HepG2 (cell line): Measurements from ENCODE around the gene NXT1. TPM values are rescaled to one million over a fixed set of nuclear protein-coding genes. Genes with fewer than 3 reads are reported as not detected.

Experiments used
- FOXM1 ChIP-seq: sonication (generic); formaldehyde crosslinking; IDR thresholded peaks from 2 replicates; pipeline ENCODE4 v1.5.0; 2020; ENCODE audit warnings: missing genetic modification reagents
- GATA4 ChIP-seq: sonication (generic); IDR thresholded peaks from 2 replicates; pipeline ENCODE4 v1.6.1; 2016; ENCODE audit warnings: antibody characterized with exemption, low read depth, borderline replicate concordance
- HDAC2 ChIP-seq: sonication (generic); formaldehyde crosslinking; IDR thresholded peaks from 2 replicates; pipeline ENCODE4 v1.4.0; 2020; ENCODE audit warnings: missing genetic modification reagents
- RXRA ChIP-seq: sonication (generic); formaldehyde crosslinking; IDR thresholded peaks from 2 replicates; pipeline ENCODE4 v1.5.1; 2020; ENCODE audit warnings: missing genetic modification reagents
- SNAI1 ChIP-seq: sonication (generic); formaldehyde crosslinking; IDR thresholded peaks from 2 replicates; pipeline ENCODE4 v1.5.0; 2020; ENCODE audit warnings: mild to moderate bottlenecking, missing genetic modification reagents, borderline replicate concordance
- SOX13 ChIP-seq, 3 experiments: fragments of 450-650 bp in 1 of 3; sonication (generic) in 1 of 3; formaldehyde crosslinking in 1 of 3; IDR thresholded peaks in 2 of 3; conservative IDR thresholded peaks in 1 of 3; 2 replicates each; pipeline versions ENCODE4 v1.5.0 to v1.6.1; 2016 to 2020; ENCODE audit warnings: antibody characterized with exemption in 1 of 3, mild to moderate bottlenecking in 1 of 3, missing compliant biosample characterization in 1 of 3, missing genetic modification reagents in 1 of 3, moderate library complexity in 1 of 3
- TEAD2 ChIP-seq: sonication (generic); formaldehyde crosslinking; IDR thresholded peaks from 2 replicates; pipeline ENCODE4 v1.9.0; 2021; ENCODE audit warnings: missing genetic modification reagents
- ZNF292 ChIP-seq: sonication (generic); formaldehyde crosslinking; IDR thresholded peaks from 2 replicates; pipeline ENCODE4 v1.8.1; 2022; ENCODE audit warnings: mild to moderate bottlenecking, low read depth, missing genetic modification reagents, borderline replicate concordance
- ZNF678 ChIP-seq: sonication (generic); formaldehyde crosslinking; IDR thresholded peaks from 2 replicates; pipeline ENCODE4 v1.4.0; 2020; ENCODE audit warnings: mild to moderate bottlenecking, missing genetic modification reagents
- ZNF709 ChIP-seq: sonication (generic); formaldehyde crosslinking; IDR thresholded peaks from 2 replicates; pipeline ENCODE4 v1.5.0; 2020; ENCODE audit warnings: mild to moderate bottlenecking, missing genetic modification reagents
- ZNF850 ChIP-seq: sonication (generic); formaldehyde crosslinking; conservative IDR thresholded peaks from 2 replicates; pipeline ENCODE4 v1.9.0; 2021; ENCODE audit warnings: mild to moderate bottlenecking, missing genetic modification reagents
- polyA plus RNA-seq, 8 experiments: library from polyadenylated mRNA; depleted of rRNA in 3 of 8; stranded (reverse) in 7 of 8; unstranded in 1 of 8; fragments of >200 nt; fragmentation: Illumina TruSeq in 4 of 8; extraction: Trizol in 4 of 8; gene quantifications; 2 replicates each; pipeline versions ENCODE4 v1.2.1 to v1.2.3, GENCODE V29; 2011 to 2016; ENCODE audit warnings: low read depth in 4 of 8, missing spikeins in 1 of 8, mixed read lengths in 1 of 8; ENCODE audit not compliant: insufficient read depth in 1 of 8
- total RNA-seq, 5 experiments: library from RNA; depleted of rRNA; stranded (reverse); fragments of >200 nt; fragmentation: Illumina TruSeq; extraction: Trizol; gene quantifications; 2 replicates each; pipeline ENCODE4 v1.2.3, GENCODE V29; 2016; ENCODE audit warnings: low read depth in 1 of 5
- TF ChIP-seq, protein P1 (sequence below): IDR thresholded peaks from 2 replicates; pipeline ENCODE4 v1.6.1; 2012; ENCODE audit warnings: low read depth, low read length, improper control_type of control experiment
- TF ChIP-seq, protein P2 (sequence below): IDR thresholded peaks from 2 replicates; pipeline ENCODE4 v1.6.1; 2016; ENCODE audit warnings: missing biosample characterization, missing genetic modification reagents, low read depth
- TF ChIP-seq, protein P3 (sequence below): sonication (generic); formaldehyde crosslinking; IDR thresholded peaks from 2 replicates; pipeline ENCODE4 v1.5.1; 2020; ENCODE audit warnings: missing genetic modification reagents, mild to moderate bottlenecking, borderline replicate concordance
- TF ChIP-seq, protein P4 (sequence below): sonication (generic); formaldehyde crosslinking; IDR thresholded peaks from 2 replicates; pipeline ENCODE4 v1.8.0; 2022; ENCODE audit warnings: missing genetic modification reagents, low read depth, mild to moderate bottlenecking, borderline replicate concordance
- TF ChIP-seq, protein P5 (sequence below): sonication (generic); formaldehyde crosslinking; IDR thresholded peaks from 2 replicates; pipeline ENCODE4; 2020; ENCODE audit warnings: missing genetic modification reagents, mild to moderate bottlenecking, borderline replicate concordance

NXT1 gene
- total and polyA plus RNA-seq, 2 of the 13 experiments (the other 11 are each of a cell fraction or from before 2014, with no cell fraction given): 35.6 to 65.9 TPM

DNA sequence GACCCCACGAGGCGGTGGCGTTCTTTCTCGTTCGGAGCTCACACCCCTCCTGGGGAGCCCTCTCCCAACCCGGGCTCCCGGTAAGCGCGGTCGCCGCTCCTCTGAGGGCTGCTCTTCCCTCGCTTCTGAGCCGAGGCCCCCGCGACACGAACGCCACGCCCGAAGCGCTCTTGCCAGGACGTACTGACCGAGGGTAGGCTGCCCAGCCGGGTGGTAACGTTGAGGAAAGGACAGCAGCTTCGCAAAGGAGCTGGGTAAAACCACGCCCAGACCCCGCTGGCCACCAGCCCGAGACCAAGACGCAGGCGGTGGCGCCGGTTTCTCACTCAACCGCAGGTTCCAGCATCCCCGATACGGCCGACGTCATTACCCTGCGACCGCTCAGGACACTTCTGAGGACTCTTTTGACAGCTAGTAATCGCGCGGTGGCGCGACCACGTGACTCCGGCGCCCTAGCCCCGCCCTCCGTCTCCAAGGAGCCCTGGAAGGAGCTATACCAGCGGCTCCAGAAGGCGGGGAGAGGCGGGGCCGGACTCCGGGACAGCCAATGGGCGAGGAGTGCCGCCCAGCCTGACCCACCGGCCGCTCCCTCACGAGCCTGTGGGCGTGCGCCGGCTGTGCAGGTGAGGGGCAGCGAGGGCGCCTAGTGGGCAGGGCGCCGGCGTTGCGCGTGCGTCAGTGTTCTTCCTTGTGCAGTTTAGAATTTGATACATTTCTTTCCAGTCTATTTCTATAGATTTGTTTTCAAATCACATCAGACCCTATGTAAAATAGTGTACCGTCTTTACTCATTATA lies 7.4 kb downstream of the NXT1 start (continued):
- TF ChIP-seq, protein P1, sequence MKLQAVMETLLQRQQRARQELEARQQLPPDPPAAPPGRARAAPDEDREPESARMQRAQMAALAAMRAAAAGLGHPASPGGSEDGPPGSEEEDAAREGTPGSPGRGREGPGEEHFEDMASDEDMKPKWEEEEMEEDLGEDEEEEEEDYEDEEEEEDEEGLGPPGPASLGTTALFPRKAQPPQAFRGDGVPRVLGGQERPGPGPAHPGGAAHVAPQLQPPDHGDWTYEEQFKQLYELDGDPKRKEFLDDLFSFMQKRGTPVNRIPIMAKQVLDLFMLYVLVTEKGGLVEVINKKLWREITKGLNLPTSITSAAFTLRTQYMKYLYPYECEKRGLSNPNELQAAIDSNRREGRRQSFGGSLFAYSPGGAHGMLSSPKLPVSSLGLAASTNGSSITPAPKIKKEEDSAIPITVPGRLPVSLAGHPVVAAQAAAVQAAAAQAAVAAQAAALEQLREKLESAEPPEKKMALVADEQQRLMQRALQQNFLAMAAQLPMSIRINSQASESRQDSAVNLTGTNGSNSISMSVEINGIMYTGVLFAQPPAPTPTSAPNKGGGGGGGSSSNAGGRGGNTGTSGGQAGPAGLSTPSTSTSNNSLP: peak; percentile 31; the same call in 1 of the 2 replicates
- TF ChIP-seq, protein P2, sequence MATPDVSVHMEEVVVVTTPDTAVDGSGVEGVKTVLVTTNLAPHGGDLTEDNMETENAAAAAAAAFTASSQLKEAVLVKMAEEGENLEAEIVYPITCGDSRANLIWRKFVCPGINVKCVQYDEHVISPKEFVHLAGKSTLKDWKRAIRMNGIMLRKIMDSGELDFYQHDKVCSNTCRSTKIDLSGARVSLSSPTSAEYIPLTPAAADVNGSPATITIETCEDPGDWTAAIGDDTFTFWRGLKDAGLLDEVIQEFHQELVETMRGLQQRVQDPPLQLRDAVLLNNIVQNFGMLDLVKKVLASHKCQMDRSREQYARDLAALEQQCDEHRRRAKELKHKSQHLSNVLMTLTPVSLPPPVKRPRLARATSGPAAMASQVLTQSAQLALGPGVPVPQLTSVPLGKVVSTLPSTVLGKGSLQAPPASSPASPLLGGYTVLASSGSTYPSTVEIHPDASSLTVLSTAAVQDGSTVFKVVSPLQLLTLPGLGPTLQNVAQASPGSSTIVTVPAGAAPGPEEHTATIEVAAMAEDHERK (CRISPR knock-in tag): peak; percentile 48; the same call in 1 of the 2 replicates
- peak; percentile 95 for TF ChIP-seq HDAC2
- TF ChIP-seq RXRA: peak; percentile 84; the same call in 1 of the 2 replicates
- TF ChIP-seq, protein P3, sequence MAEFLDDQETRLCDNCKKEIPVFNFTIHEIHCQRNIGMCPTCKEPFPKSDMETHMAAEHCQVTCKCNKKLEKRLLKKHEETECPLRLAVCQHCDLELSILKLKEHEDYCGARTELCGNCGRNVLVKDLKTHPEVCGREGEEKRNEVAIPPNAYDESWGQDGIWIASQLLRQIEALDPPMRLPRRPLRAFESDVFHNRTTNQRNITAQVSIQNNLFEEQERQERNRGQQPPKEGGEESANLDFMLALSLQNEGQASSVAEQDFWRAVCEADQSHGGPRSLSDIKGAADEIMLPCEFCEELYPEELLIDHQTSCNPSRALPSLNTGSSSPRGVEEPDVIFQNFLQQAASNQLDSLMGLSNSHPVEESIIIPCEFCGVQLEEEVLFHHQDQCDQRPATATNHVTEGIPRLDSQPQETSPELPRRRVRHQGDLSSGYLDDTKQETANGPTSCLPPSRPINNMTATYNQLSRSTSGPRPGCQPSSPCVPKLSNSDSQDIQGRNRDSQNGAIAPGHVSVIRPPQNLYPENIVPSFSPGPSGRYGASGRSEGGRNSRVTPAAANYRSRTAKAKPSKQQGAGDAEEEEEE: no peak
- TF ChIP-seq, protein P4, sequence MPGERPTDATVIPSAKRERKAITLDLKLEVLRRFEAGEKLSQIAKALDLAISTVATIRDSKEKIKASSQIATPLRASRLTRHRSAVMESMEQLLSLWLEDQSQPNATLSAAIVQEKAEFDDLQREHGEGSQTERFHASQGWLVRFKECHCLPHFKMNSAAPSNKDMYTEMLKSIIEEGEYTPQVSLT (CRISPR knock-in tag): no peak
- TF ChIP-seq TEAD2 (CRISPR knock-in tag): peak; percentile 33; the same call in 1 of the 2 replicates
- peak; percentile 42; the same call in 1 of the 2 replicates for TF ChIP-seq SOX13 (IDR thresholded peaks at IDR 0.05)
- peak in 1 of 2 experiments; percentile 43; a peak in 1 of 4 replicates for TF ChIP-seq SOX13 (CRISPR knock-in tag; conservative IDR thresholded peaks at IDR 0.05 in 1 of 2, IDR thresholded peaks at IDR 0.05 in 1 of 2)
- TF ChIP-seq ZNF709 (CRISPR knock-in tag): no peak; the same call in 1 of the 2 replicates
- no peak for TF ChIP-seq FOXM1 (CRISPR knock-in tag)
- TF ChIP-seq ZNF292 (CRISPR knock-in tag): peak; percentile 84
- TF ChIP-seq SNAI1 (CRISPR knock-in tag): no peak
- peak; percentile 88 for TF ChIP-seq ZNF678 (CRISPR knock-in tag)
- TF ChIP-seq ZNF850 (CRISPR knock-in tag): no peak
- TF ChIP-seq, protein P5, sequence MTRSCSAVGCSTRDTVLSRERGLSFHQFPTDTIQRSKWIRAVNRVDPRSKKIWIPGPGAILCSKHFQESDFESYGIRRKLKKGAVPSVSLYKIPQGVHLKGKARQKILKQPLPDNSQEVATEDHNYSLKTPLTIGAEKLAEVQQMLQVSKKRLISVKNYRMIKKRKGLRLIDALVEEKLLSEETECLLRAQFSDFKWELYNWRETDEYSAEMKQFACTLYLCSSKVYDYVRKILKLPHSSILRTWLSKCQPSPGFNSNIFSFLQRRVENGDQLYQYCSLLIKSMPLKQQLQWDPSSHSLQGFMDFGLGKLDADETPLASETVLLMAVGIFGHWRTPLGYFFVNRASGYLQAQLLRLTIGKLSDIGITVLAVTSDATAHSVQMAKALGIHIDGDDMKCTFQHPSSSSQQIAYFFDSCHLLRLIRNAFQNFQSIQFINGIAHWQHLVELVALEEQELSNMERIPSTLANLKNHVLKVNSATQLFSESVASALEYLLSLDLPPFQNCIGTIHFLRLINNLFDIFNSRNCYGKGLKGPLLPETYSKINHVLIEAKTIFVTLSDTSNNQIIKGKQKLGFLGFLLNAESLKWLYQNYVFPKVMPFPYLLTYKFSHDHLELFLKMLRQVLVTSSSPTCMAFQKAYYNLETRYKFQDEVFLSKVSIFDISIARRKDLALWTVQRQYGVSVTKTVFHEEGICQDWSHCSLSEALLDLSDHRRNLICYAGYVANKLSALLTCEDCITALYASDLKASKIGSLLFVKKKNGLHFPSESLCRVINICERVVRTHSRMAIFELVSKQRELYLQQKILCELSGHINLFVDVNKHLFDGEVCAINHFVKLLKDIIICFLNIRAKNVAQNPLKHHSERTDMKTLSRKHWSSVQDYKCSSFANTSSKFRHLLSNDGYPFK (CRISPR knock-in tag): peak; percentile 88; the same call in 1 of the 2 replicates
- peak; percentile 53; the same call in 1 of the 2 replicates for TF ChIP-seq GATA4
